Peyer's patch (tissue), 4 donors: ENCODE results near the gene AGXT2.

Experiments
- CTCF ChIP-seq, 6 experiments: fragments of 450-650 bp in 4 of 6; fragments of 200-600 bp in 2 of 6; sonication (generic) in 1 of 6; IDR thresholded peaks; one replicate each; pipeline ENCODE4 v1.5.1; 2017 to 2019; ENCODE audit warnings: antibody characterized with exemption in 6 of 6, mild to moderate bottlenecking in 3 of 6, moderate library complexity in 1 of 6
- POLR2A ChIP-seq, 2 donors: fragments of 450-650 bp; IDR thresholded peaks; one replicate each; pipeline ENCODE4 v1.5.1; 2017; ENCODE audit warnings: antibody characterized with exemption in 2 of 2, mild to moderate bottlenecking in 2 of 2, moderate library complexity in 2 of 2

GRCh38 chr5:35023391-35024178 is 24.2 kb downstream of the AGXT2 start:
- TF ChIP-seq POLR2A (IDR thresholded peaks at IDR 0.05) (no peak), CTCF (IDR thresholded peaks at IDR 0.05) (no peak)
